GDM1 (cell line): ENCODE data around the gene CMPK1.

Source experiments
- DNase-seq: peaks from one replicate; lab custom pipeline; 2025; lab: John Stamatoyannopoulos, UW

CMPK1 gene

DNA sequence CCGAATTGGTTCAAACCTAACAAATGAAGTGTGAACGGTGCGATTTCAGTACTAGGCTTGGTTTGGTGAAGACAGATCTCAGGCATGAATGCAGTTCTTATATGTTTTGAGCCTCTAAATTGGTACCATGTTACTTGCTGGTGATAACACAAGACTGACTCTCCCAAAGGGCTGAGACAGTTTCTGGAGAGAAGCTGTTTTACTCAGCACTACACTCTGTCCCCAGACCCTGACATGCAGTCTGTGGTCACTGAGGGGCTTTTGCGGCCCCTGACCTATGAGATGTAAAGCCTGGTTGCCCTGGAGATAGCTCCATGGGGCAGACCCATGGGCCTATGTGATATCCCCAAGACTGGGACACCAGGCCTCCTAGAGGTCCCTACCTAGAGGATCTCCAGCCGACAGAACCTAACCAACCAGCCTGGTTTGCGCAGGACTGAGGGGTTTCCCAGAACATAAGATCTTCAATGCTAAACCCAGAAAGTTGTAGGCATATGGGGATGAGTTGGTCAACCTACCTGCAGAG lies 63.1 kb downstream of the CMPK1 start:
- no peak for DNase-seq

DNA sequence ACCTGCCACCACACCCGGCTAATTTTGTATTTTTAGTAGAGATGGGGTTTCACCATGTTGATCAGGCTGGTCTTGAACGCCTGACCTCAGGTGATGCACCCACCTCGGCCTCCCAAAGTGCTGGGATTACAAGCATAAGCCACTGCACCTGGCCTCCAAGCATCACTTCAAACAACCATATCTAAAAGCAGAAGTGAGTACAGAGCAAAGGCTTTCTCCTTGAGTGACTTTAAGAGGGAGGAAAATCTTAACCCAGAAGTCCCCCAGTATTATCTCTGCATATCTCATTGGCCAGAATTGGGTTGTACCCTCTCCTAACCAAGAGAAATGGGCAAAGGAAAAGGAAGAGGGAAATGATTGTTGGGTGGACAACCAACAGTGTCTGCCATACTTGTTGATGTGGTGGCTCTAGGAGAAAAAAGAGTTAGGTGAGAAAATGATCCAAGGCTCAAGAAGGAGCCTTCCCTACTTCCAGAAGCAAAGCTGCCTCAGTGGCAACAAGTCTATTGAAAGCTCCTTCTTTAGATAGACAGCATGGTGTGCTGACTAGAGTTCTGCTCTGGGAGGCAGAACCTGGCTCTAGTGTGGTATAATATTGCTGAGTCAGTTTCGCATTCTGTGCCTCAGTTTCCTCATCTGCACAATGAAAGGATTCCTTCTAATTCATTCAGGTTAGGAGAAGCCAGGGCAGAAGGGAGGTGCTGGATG lies 65.7 kb downstream of the CMPK1 start:
- DNase-seq: no peak

DNA sequence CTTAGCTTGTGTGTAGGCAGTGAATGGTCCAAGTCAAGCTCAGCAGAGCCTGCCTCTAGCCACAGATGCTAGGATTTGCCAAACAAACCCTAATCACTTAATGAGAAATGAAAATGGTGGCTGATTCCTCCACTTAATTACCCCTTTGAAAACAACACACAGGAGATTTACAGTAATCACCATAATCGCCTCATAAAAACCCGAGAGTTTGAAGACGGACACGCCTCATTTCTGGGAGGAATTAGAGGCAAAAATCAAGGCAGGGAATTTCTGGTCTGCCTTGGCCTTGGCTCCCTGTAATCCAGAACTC lies 66.2 kb downstream of the CMPK1 start:
- no peak for DNase-seq

DNA sequence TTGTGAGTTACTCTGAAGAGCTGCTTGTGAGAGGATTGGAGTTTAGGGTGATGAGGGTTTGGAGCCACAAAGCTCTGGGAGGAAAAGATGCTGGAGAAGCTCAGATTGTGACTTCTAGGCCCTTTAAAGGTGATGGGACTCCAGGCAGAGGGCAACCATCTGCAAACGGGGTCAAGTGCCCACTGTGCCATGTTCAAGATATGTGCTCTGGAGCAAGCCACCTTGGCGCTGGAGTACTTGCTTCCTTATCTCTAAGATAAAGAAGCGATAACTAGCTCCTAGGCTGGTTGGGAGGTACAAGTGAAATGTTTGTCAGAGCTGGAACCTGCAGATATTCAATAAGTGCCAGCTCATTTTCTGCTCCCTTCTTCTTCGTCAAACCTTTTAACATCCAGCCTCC lies 68.2 kb downstream of the CMPK1 start:
- no peak for DNase-seq

DNA sequence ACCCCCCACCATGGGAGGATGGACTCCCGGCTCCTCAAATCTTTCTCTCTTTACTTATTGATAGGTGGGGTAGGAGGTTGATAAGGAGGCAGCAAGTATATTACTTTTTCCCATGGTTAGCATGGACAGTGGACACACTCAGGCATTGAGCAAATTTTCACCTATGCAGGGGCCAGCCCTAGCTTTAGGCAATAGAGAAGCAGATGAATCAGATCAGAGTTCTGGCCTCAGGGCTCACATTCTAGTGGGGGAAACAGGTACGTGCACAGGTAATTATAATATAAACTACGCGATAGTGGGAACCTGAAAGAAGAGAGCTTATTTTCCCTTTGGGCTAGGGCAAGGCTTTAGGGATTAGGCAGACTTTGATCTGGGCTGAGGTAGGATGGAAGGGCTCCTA lies 69.0 kb downstream of the CMPK1 start:
- no peak for DNase-seq

DNA sequence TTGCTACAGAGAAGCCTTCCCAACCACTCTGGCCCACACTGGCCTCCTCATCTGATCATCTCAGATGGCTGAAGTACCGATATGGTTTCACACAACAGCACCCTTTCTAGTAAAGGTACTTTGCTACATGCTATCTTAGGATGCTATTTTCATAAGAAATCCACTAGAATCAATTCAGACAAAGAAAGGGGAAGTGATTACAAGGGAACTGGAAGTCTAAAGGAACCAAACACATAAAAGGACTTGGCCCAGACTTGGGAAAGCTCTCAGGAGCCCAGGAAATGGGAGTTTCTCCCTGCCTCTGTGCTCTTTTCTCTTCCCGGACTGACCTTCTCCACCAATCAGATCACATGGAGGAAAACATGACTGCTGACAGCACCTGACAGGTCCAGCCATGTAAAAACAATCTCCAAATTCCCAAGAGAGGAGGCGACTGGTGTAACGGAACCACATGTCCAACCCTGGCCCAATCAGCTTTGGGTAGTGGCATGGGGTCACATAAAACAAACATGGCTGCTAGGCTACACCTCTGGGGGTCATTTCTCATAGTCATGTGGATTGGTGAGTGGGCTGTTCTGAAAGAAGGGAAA lies 69.8 kb downstream of the CMPK1 start:
- no peak for DNase-seq

DNA sequence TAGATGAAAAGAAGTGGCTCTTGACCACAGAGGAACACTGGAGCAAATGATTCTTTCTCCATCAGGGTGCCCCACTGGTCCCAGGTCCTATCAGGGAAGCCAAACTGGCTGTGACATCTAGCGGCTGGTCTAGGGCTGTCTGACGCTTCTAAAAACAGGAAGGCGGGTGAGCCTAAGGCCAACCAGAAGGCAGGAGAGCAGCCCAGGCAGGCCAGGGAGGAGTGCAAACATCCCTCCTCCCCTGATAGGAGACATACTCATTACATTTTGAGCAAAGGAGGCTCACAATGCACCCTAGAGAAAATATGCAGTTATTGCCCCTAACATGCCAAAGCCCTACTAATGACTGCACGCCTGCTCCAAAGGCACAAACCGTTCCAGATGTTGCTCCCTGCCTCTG lies 72.1 kb downstream of the CMPK1 start:
- DNase-seq: no peak

DNA sequence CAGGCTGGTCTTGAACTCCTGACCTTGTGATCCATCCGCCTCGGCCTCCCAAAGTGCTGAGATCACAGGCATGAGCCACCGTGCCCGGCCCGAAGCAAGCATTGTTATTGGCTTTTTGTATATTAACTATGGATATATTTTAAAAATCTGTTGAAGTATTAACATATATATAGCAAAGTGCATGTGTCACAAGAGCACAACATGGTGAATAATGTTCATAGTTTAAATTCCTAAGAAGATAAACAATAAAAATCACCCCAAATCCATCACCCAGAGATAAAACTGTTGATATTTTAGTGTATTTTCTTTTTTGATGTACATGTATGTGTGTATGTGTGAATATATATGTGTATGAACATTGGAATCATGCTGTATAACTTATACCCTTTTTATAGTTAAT lies 73.4 kb downstream of the CMPK1 start:
- no peak for DNase-seq

DNA sequence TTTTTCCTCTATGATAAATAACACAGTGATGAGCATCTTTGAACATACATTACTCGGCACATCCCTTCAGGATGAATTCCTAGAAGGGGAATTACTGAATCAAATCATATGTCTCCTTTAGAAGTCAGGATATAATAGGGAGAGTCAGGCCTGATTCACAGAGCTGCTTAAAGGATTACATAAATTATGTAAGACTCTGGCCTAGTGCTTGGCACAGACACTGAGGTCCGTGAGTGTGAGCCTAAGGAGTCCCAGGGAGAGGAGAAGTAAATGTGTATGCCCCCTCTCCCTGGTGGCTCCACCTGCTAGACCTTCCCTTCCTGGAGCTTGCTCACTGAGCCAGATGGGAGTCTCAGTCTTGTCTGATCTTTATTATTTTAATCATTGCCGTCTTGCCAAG lies 73.9 kb downstream of the CMPK1 start:
- no peak for DNase-seq

DNA sequence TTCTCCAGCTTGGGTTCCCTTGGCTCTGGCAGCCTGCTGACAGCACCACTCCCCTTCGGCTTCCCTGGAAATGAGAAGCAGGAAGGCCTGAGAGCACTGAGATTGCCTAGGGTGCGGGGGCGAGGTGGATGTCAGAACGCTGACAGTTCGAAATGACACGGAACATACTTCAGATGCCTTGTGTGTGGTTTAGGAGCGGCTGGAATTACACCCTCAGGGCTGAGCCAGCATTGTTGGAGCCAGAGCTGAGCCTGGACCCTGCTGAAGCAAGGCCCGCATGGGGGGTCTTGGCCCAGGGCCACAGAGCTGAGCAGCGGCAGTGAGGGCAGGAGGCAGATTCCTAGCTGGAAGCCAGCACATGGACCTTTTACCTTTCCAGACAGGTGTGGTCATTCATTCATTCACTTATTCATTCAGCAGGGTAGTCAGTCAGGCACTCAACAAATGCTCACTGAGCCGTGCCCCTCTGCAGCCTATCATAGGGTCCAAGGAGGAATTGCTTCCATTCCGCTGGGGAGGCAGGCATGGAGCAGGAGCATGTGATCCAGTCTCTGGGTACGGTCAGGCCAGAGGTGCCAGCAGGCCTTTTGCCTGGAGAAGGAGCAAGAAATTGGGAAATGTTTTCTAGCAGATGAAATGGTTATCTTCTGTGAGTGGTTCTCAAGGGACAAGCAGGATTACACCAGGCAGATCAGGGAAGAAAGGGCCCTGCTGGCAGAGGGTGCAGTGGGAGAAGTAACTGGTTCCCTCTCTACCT lies 75.9 kb downstream of the CMPK1 start:
- no peak for DNase-seq

DNA sequence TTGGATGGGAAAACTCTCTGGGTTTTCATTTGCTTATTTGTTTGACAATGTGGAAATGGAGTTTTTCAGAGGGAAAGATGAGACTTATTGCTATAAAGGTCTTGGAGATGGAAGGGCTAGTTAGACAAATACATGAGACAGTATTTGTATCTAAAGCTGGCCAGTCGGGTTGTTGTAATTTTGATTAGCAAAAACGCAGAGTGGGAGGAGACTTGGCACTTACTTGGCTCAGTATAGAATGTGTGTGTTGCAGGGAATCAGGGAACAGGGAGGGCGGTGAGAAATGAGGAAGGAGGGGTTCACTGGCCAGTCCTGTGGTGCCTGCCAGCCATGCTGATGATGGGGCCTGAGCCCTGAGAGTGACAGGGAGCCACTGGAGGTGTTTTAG lies 76.5 kb downstream of the CMPK1 start:
- no peak for DNase-seq

DNA sequence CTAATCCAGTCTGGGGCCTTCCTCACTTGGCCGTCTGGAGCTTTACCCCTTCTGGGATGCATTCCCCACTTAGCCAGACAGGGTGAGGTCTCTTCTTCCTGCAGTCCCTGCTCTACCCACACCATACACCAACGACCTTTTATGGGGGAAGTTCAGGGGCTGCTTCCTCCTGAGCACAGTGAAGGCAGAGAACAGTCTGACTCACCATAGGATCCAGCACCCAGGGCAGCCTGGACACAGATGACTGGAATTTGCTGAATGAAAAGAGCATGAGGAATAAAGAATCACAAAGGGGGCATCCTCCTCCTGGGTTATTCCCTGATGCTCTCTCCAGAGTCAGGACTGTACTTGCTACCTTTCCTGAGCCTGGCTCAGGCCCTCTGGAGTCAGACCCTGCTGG lies 77.8 kb downstream of the CMPK1 start:
- DNase-seq: no peak

DNA sequence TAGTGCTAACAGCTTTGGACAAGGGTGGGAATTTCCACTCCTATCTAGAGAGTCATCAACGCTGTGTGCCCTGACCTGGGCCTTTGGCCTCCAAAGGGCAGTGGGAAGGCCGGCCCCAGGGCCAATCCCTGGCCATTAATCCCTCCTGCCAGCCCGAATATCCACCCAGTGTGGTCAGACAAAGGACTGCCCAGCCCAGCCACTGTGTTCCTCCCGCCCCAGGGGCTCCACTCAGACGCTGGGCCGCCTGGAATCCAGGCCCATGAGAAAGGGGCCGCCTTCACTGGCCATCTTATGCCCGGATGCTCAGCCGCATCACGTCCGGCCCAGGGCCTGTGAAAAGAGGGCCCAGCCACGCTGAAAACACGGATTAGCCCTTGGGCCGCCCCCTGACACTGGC lies 78.8 kb downstream of the CMPK1 start:
- DNase-seq: no peak

DNA sequence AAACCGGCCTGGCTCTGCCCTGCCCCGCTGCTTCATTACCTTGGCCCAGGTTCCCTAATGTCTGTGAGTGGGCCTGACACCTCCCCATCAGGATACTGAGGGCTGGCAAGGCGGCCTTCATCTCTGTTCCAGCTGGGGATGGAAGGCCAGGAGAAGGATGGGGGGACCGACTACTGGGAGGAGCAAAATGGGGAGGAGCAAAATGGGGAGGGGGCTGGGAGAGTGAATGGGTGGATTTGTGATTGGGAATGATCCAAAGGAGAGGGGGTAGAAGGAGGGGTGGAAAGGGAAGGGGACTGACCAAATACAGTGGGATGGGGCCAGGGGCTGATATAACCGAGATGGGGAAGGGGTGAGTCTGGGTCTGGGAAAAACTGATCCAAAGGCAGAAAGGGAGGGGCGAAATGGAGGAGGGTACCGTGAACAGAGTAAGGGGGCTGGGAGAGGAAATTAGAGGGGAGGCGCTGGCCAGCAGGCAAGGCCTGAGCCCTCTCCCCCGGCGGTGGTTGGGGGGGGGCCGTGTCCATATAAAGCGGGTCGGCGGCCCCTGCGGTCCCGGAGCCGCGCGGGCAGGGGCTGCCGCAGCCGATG lies 82.2 kb downstream of the CMPK1 start, which contains the start of gene FOXE3:
FOXE3 (plus strand) TSS at position 558 of the 591 bp plus-strand sequence; CDS start at position 589, 31 bp downstream.
- no peak for DNase-seq

DNA sequence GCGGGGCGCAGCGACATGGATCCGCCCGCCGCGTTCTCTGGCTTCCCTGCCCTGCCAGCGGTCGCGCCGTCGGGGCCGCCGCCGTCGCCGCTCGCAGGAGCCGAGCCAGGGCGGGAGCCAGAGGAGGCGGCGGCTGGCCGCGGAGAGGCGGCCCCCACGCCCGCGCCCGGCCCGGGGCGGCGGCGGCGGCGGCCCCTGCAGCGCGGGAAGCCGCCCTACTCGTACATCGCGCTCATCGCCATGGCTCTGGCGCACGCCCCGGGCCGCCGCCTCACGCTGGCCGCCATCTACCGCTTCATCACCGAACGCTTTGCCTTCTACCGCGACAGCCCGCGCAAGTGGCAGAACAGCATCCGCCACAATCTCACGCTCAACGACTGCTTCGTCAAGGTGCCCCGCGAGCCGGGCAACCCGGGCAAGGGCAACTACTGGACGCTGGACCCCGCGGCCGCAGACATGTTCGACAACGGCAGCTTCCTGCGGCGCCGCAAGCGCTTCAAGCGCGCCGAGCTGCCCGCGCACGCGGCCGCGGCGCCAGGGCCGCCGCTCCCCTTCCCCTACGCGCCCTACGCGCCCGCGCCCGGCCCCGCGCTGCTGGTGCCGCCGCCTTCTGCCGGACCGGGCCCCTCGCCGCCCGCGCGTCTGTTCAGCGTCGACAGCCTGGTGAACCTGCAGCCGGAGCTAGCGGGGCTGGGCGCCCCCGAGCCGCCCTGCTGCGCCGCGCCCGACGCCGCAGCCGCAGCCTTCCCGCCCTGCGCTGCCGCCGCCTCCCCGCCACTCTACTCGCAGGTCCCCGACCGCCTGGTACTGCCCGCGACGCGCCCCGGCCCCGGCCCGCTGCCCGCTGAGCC lies 83.0 kb downstream of the CMPK1 start:
- no peak for DNase-seq

DNA sequence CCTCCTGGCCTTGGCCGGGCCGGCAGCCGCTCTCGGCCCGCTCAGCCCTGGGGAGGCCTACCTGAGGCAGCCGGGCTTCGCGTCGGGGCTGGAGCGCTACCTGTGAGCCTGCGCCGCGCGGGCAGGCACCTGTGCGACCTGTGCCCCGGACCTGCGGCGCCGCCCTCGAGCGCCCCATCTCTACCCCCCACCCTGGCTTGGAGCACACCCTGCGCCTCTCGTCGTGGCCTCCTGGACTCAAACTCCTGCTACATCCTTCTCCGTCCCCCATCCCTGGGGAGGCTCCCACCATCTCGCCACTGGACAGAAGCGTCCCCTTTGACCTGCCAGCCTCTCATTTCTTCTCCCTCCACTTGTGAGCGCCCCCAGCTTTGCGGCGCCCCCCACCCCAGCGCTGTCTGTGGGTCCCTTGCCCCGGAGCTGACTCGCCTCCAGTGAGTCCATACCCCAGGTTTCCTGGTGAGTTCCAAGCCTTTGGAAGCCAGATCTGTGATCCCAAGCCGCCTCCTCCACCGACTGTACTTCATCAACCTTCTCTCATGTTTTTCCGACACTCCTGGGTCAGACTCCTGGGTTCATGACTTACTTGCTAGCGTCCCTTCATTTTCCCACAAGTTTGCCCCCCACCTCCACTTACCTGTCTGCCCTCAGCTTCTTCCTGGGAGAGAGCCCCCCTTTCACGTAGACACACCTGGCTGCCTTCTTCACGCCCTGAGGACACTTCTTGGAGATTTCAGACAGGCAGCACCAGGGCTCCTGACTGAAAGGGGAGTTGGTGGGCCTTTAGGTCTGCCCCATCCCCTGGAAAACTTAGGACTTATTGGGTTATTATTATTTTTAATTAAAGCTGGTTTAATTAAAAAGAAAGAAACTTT lies 83.8 kb downstream of the CMPK1 start:
- no peak for DNase-seq

DNA sequence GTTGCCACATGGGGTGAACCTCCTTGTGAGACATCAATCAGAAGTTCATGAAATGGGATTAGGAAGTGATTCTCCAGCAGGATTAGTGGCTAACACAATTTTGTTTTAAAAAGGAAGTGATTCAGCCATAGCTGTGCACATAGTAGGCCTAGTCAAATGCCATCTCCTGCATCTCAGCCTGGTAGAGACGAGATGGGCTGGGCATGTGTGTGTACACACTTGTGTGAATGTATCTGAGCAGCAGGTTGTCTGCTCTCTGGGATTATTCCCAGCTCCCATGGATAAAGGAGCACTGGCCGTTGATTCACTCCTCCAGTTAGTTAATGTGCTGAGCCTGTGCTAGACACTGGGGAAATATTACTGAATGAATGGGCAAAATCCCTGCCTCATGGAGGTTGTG lies 84.5 kb downstream of the CMPK1 start:
- no peak for DNase-seq

DNA sequence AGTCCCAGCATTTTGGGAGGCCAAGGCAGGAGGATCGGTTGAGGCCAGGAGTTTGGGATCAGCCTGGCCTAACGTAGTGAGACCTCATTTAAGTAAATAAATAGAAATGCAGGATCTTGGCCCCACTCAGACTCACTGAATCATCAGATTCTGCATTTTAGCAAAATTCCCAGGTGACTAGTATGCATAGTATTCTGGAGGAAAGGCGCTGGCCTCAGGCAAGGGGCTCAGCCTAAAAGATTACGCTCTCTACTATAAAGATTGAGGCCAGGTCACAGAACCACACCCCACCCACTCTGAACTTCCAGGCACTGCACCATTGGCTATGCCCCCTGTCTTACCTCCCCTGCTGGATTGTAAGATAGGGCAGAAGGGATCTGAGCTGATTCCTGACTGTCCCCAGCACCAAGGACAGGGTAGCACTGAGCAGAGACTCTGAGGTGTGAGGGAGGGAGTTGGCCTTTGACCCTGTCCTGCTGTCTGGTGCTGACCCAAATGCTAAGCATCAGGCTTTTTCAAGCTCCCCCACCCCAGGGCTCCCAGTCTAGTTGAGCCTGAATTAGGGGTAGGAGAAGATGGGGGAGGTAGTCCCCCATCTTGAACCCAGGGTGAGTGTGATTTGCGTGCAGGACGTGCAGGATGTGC lies 85.2 kb downstream of the CMPK1 start:
- DNase-seq: no peak

DNA sequence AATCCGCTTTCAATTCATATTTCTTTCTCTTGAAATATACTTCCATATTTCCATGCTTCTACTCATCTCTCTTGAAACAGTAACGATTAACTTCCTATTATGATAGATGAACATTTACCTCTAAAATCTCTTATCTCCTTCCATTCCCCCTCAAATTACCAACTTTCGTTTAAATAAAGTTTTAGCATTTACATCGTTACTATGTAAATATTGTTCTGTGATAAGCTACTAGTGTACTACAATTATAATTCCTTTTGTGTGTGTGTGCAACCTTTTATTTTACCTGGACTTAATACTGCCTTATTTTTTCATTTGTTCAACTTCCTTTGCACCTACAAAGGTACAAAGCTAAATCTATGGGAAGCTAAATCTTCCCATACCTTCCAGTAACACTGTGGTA lies 87.0 kb downstream of the CMPK1 start:
- DNase-seq: no peak

DNA sequence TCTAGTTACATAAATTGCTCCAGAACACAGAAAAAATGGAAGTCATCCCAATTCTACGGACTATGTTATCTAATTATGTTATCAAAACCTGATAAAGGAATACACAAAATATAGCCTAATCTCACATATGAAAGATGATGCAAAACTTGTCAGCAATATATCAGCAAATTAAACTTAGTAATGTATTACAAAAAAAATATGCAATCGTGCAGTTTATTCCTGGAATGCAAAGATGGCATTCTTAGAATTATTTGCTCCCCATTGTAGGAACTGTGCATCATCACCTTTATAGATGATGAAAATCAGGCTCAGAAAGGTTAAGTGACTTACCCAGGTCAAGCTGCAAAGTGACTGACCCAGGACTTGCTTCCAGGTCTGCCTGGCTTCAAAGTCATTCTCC lies 90.3 kb downstream of the CMPK1 start:
- DNase-seq: no peak
